Lung (tissue), 12 donors: Measurements from ENCODE around the gene NOD1. TPM values are rescaled to one million over a fixed set of nuclear protein-coding genes. Genes with fewer than 3 reads are reported as not detected.

ENCODE experiments used
- ATAC-seq: fragments of 200-7000 bp; cut with Tn5 transposase; one replicate; pipeline ENCODE4 v1.9.1; 2020; ENCODE audit warnings: moderate number of reproducible peaks; ENCODE audit not compliant: insufficient read depth, low FRiP score
- DNase-seq, 3 donors: peaks; one replicate each; pipeline ENCODE4 v3.0.0-alpha.2; 2013 to 2017
- H3K27ac ChIP-seq, 2 donors: one replicate each; pipeline ENCODE4 v1.5.1; 2013; ENCODE audit warnings: mild to moderate bottlenecking in 2 of 2, moderate library complexity in 2 of 2, control low read depth in 1 of 2, inconsistent platforms in 1 of 2, low read depth in 1 of 2, low read length in 1 of 2
- H3K27me3 ChIP-seq, 3 donors: one replicate each; pipeline ENCODE4 v1.5.1; 2013; ENCODE audit warnings: low read length in 2 of 3; ENCODE audit not compliant: control insufficient read depth in 3 of 3, insufficient read depth in 3 of 3
- H3K36me3 ChIP-seq, 4 donors: one replicate each; pipeline ENCODE4 v1.5.1; 2013; ENCODE audit warnings: low read length in 4 of 4, mild to moderate bottlenecking in 1 of 4, moderate library complexity in 1 of 4; ENCODE audit not compliant: control insufficient read depth in 4 of 4, insufficient read depth in 4 of 4
- H3K4me1 ChIP-seq, 5 donors: one replicate each; pipeline ENCODE4 v1.5.1; 2013; ENCODE audit warnings: low read length in 5 of 5, mild to moderate bottlenecking in 2 of 5, moderate library complexity in 1 of 5; ENCODE audit not compliant: control insufficient read depth in 5 of 5, insufficient read depth in 5 of 5
- H3K4me3 ChIP-seq: one replicate; pipeline ENCODE4 v1.5.1; 2013; ENCODE audit warnings: mild to moderate bottlenecking, control low read depth, moderate library complexity
- H3K9ac ChIP-seq, 2 donors: one replicate each; pipeline ENCODE4 v1.5.1; 2013; ENCODE audit warnings: low read length in 2 of 2, control low read depth in 1 of 2; ENCODE audit not compliant: insufficient read depth in 1 of 2
- H3K9me3 ChIP-seq, 4 donors: one replicate each; pipeline ENCODE4 v1.5.1; 2013; ENCODE audit warnings: low read length in 3 of 4, mild to moderate bottlenecking in 1 of 4, moderate library complexity in 1 of 4; ENCODE audit not compliant: control insufficient read depth in 4 of 4, insufficient read depth in 3 of 4
- WGBS, 2 donors: extraction: QIAGEN DNeasy Blood & Tissue Kit; methylation state at CpG; one replicate each; pipeline ENCODE4 v1.1.7; 2013; 5-methylcytosine and 5-hydroxymethylcytosine counted together
- polyA plus RNA-seq, 2 donors: library from polyadenylated mRNA; stranded (reverse); fragments of 200-250 nt; gene quantifications; one replicate each; pipeline ENCODE4 v1.2.1, GENCODE V29; 2013
- total RNA-seq, 2 donors: library from RNA; depleted of rRNA in 1 of 2; stranded (reverse); fragments of >200 nt in 1 of 2; gene quantifications; one replicate each; pipeline ENCODE4 v1.2.1, GENCODE V29; 2014 to 2021
- TF ChIP-seq, protein P1 (sequence below): IDR thresholded peaks from 2 replicates; pipeline ENCODE4 v1.5.1; 2012; ENCODE audit warnings: mild to moderate bottlenecking; ENCODE audit errors: control extremely low read depth, extremely low read depth
- donor health status: control.
- donor health status: control.
- donor health status: Bipolar disorder and iron deficiency.
- donor health status: healthy.
- donor health status: DM: yes; HTN: yes; CAD: no.

NOD1 gene
- total and polyA plus RNA-seq, 4 donors = 11.5 to 46.1 (median 21.5) TPM

DNA sequence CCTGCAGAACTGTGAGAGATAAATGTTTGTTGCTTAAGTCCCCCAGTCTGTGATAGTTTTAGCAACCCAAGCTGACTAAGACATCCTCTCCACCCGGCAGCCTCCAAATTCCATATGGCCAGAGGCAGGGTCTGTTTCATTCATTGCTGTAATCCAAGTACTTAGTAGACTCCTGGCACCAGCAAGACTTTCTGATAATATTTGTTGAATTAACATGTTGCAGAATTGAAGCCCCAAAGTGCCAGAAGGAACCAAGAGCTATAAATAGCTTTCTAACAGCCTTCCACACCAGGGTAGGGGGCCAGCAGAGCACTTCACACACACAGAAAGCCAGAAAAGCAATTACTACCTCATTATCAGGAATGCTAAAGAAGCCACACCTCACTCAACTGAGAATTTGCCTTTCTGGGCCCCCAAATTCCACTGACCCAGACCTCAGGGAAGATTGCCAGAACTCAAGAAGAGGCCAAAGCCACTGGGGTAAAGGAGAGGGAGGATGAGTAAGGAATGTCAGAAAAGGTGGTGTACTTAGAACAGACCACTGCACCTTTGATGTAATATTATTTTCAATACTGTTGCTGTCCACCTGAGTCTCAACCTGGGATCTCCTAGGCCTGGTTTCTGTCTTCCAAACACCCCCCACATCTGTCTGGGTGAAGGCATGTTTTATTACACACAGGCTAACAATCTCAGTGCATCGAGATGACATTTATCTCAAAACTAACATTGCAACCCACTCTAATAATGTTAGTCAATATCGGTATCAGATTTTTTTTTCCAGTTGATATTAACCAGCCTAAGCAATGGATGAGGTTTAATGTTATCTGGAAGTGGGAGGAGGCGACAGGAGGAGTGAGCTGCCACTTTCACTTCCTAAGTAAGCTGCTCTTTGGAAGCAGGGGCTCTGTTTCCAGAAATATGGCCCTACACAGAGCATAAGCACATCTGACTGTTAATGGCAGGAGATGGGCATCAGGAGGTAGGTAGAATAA is 5.5 kb downstream of the NOD1 start:
- ATAC-seq (no peak), DNase-seq (peak; percentile 38 to 59 (median 42))
- H3K9ac ChIP-seq = no peak overlapping the region
- peaks cover 47 to 89% (median 52%) of the 10 kb centered on the region in 5 donors for H3K4me1 ChIP-seq
- no peak overlapping the region for H3K4me3 ChIP-seq
- H3K36me3 ChIP-seq = peaks cover 0 to 3% (median 0%) of the 10 kb centered on the region in 4 donors
- no peaks in the 10 kb centered on the region for H3K9me3 ChIP-seq
- 50 to 58% methylated on average over 4 of the region's 4 CpGs for WGBS, 2 donors
- H3K27me3 ChIP-seq = no peaks in the 10 kb centered on the region
- TF ChIP-seq, protein P1, sequence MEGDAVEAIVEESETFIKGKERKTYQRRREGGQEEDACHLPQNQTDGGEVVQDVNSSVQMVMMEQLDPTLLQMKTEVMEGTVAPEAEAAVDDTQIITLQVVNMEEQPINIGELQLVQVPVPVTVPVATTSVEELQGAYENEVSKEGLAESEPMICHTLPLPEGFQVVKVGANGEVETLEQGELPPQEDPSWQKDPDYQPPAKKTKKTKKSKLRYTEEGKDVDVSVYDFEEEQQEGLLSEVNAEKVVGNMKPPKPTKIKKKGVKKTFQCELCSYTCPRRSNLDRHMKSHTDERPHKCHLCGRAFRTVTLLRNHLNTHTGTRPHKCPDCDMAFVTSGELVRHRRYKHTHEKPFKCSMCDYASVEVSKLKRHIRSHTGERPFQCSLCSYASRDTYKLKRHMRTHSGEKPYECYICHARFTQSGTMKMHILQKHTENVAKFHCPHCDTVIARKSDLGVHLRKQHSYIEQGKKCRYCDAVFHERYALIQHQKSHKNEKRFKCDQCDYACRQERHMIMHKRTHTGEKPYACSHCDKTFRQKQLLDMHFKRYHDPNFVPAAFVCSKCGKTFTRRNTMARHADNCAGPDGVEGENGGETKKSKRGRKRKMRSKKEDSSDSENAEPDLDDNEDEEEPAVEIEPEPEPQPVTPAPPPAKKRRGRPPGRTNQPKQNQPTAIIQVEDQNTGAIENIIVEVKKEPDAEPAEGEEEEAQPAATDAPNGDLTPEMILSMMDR = no peak
- peak overlapping the region; percentile 56 to 68 for H3K27ac ChIP-seq

DNA sequence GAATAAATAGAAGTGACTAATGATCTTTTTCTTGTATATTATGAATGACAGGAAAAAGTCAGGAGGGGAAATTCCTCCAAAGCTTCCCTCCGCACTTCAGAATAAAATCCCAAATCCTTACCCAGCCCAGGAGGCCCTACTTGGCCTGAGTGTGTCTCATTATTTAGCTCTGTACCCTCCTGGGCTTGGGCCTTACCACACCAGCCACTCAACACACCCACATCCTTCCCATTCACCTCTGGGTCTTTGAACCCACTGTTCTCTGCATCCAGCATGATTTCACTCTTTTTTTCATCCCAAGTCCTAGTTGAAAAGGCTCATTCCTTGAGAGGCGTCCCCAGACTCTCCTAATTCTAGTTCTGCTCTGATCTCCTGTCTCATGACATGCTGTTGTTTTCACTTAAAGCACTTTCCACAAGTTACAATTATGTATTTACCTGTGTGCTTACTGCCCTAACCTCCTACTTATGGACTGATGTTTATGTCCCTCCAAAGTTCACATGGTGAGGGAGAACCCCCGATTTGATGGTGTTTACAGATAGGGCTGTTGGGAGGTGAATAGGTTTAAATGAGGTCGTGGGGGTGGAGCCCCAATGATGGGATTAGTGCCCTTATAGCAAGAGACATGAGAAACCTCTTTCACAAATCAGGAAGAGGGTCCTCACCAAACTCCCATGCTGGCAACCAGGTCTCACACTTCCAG is 6.4 kb downstream of the NOD1 start:
- no peak for ATAC-seq

DNA sequence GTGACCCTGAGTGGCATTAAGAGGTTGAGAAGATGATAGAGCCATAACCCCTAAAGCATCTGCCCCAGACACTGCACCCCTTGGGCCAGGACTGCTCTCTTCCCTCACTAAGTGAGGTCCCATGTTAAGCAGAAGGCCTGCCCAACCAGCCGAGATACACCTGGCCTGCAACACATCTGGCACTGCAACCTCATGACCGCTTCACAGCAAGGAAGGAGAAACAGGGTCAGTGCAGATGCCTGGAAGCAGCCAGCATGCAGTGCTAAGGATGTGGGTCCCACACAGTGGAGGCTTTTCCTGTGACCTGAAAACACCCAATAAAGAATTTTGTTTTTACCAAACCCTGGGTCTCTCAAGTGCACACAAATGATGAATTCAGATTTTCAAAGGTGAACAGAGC is 7.4 kb downstream of the NOD1 start:
- ATAC-seq = no peak
- 27 to 32% methylated on average over 2 of the region's 2 CpGs for WGBS, 2 donors
- Histone ChIP-seq H3K27ac (peak overlapping the region; percentile 90 to 95), H3K9me3 (no peaks in the 10 kb centered on the region), H3K4me1 (peaks cover 45 to 70% (median 52%) of the 10 kb centered on the region in 5 donors), H3K27me3 (no peaks in the 10 kb centered on the region), H3K9ac (peak overlapping the region in 1 of 2 donors; percentile 30), H3K36me3 (peaks cover 0 to under 1% (median 0%) of the 10 kb centered on the region in 4 donors), H3K4me3 (no peak overlapping the region)
- DNase-seq = no peak
- TF ChIP-seq, protein P1 = no peak

More for the DNA sequence above, 6.4 kb downstream of the NOD1 start:
- H3K4me3 ChIP-seq = no peak overlapping the region
- H3K9ac ChIP-seq = no peak overlapping the region
- DNase-seq = no peak
- peaks cover 0 to 3% (median 0%) of the 10 kb centered on the region in 4 donors for H3K36me3 ChIP-seq
- H3K27me3 ChIP-seq = no peaks in the 10 kb centered on the region
- WGBS, 2 donors = 59 to 77% methylated on average over 4 of the region's 4 CpGs
- no peaks in the 10 kb centered on the region for H3K9me3 ChIP-seq
- H3K4me1 ChIP-seq = peaks cover 49 to 80% (median 52%) of the 10 kb centered on the region in 5 donors
- peak overlapping the region; percentile 48 to 95 for H3K27ac ChIP-seq
- TF ChIP-seq, protein P1 = no peak
